Activated CD4-positive, alpha-beta memory T cell treated with anti-CD3 and anti-CD28 coated beads, Interleukin-2, amount 10 ng/mL, durations not matched to agents 7 days and 5 days (primary cell): Measurements from ENCODE around the gene HSPB1. TPM values are rescaled to one million over a fixed set of nuclear protein-coding genes. Genes with fewer than 3 reads are reported as not detected.
"Not testable (repeated sequence)": the region's sequence is repeated elsewhere in the genome, so short reads cannot be mapped to it uniquely, and the experiment has no call there.

Experiments used
- CTCF ChIA-PET: fragments of 350-600 bp; sonication (Branson Sonifier 250); formaldehyde crosslinking; loops from one replicate; lab custom pipeline; 2021; ENCODE audit warnings: antibody characterized with exemption, inconsistent platforms; lab: Charles Lee
- POLR2A ChIA-PET: fragments of 350-600 bp; sonication (Branson Sonifier 250); formaldehyde crosslinking; loops from one replicate; lab custom pipeline; 2021; ENCODE audit warnings: antibody characterized with exemption; lab: Charles Lee
- DNase-seq: peaks from one replicate; pipeline ENCODE4 v3.0.0-alpha.2; 2020
- H3K27ac Mint-ChIP-seq: one replicate; pipeline ENCODE4 v1.8.0; 2021; ENCODE audit warnings: mild to moderate bottlenecking, mixed read lengths
- H3K27me3 Mint-ChIP-seq: one replicate; pipeline ENCODE4 v1.8.0; 2021; ENCODE audit warnings: mixed read lengths
- H3K36me3 Mint-ChIP-seq: one replicate; pipeline ENCODE4 v1.8.0; 2021; ENCODE audit warnings: low read depth, mixed read lengths
- H3K4me1 Mint-ChIP-seq: one replicate; pipeline ENCODE4 v1.8.0; 2021; ENCODE audit warnings: mixed read lengths
- H3K4me3 Mint-ChIP-seq: one replicate; pipeline ENCODE4 v1.8.0; 2021; ENCODE audit warnings: mild to moderate bottlenecking, mixed read lengths
- H3K9me3 Mint-ChIP-seq: one replicate; pipeline ENCODE4 v1.8.0; 2021; ENCODE audit warnings: mixed read lengths
- total RNA-seq, 2 experiments: library from RNA; stranded (reverse); gene quantifications; one replicate each; pipeline ENCODE4 v1.2.3, GENCODE V29; 2021

Gene HSPB1
- total RNA-seq, 2 experiments from 2014 or later: 33.7 to 38.4 TPM

DNA sequence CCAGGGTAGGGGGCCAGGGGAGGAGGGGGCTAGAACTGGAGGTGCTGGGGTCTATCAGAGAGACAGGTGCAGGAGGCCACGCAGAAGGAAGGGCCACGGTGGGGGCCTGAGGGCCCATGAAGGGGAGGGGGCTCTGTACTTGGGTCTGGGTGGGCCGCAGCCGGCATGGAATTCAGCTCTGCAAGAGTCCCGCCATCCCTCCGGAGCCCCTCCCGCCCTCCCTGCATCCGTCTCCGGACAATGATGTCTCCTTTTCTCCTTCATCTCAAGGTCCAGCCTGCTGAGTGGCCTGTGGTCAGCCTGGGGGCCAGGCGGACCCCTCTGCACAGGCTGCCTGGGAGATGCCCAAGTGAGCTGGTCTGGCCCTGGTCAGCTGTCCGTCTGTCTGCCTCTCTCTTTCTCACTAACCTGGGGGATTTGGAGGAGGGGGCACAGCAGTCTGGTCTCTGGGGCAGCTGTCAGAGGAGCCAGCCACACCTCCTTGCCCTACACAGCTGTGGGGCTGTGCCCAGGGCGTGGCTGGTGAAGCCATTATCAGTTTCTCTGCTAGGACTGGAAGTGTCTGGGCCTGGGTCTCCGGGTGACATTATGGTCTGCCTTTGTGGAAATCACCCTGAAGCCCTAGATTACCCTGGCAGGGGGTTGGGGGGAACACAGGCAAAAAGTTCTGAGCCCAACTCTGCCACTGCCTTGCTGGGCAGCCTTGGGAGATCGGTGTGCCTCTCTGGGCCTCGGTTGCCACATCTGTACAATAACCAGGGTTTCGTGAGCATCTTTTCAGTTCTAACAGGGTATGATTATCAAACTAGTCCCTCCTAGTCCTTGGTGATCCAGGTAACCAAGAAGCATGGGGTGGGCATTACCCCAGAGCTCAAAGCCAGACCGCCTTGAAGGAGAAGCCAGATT, 19.0 kb upstream of the HSPB1 start:
- POLR2A ChIA-PET: interaction anchor here (1.7 to 2.0 kb wide), 2 partner anchors 10 to 34 kb away, joined by 5 to 7 read pairs; no protein-coding TSS in a partner anchor
- DNase-seq: no peak
- H3K9me3 Mint-ChIP-seq: no peaks in the 10 kb centered on the region
- H3K27me3 Mint-ChIP-seq: peaks cover 42% of the 10 kb centered on the region
- H3K36me3 Mint-ChIP-seq: no peaks in the 10 kb centered on the region
- H3K4me1 Mint-ChIP-seq: peaks cover 13% of the 10 kb centered on the region
- CTCF ChIA-PET: interaction anchor here (0.6 kb wide), 1 partner anchor 27 kb away, joined by 3 read pairs; no protein-coding TSS in a partner anchor
- H3K4me3 Mint-ChIP-seq: peak overlapping the region; percentile 36
- no peak overlapping the region for H3K27ac Mint-ChIP-seq

DNA sequence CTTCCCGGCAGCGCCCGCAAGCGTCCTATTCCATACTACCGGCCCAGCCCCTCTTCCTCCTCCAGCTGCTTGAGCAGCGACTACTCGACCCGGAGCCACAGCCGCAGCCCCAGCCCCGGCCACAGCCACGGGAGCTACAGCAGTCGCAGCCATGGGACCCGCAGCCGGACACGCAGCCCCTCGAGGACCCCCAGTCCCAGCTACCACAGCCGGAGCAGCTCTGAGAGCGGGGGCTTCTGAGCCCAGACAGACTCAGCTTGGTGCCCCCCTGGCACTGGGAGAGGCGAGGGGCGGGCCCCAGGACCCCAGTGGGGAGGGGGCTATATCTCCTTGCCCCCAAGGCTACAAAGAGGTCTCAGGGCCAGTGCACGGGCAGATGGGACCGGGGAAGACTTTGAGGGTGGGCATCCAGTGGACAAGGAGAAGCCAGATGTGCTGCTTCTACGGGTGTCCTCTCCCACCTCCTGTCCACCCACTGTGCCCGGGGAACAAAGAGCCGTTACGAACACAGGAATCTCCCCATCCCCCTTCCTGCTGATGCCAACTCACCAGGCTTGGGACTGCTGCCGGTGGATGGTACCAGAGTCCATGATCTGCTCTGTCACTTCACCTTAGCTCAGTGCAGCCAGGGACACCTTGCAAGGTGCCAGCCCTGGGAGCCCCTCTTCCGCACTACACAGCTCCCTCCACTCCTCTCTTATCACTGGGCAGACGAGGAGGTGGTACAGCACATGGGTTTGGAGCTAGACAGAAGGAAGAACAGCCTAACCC, 16.7 kb upstream of the HSPB1 start:
- Mint-ChIP-seq H3K4me1 (peaks cover 14% of the 10 kb centered on the region), H3K4me3 (no peak overlapping the region), H3K27me3 (peaks cover 25% of the 10 kb centered on the region), H3K9me3 (no peaks in the 10 kb centered on the region), H3K27ac (no peak overlapping the region), H3K36me3 (no peaks in the 10 kb centered on the region)
- POLR2A ChIA-PET: interaction anchor here (1.7 kb wide), 1 partner anchor 32 kb away, joined by 6 read pairs; no protein-coding TSS in a partner anchor
- CTCF ChIA-PET: interaction anchor here (1.8 kb wide), 1 partner anchor 29 kb away, joined by 6 read pairs; no protein-coding TSS in a partner anchor
- DNase-seq: no peak

DNA sequence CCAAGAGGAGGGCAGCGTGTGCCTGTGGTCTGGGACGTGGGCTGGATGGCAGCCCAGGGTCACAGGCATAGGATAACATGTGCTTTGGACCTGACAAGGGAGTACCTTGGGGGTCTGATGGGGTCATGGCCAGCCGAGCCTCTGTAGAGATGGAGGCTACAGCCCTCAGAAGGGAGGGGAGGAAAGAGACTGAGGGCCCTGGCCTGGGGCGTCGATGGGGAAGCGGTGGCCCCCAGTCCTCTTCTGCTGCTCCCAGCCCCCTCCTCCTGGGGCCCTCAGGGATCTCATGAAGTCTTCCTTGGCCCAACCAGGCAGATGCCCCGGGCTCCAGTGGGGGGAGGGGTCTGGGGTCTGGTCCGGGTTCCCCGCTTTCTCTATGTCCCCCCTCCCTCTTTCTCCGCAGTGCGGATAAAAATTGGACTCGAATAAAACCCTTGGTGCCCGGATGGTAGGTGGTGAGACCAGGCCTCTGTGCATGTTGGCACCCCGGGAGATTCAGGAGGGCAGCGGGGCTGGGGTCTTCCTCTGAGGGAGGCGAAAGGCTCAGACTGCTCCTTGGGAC, 15.6 kb upstream of the HSPB1 start:
- Mint-ChIP-seq H3K36me3 (no peaks in the 10 kb centered on the region), H3K27ac (no peak overlapping the region), H3K9me3 (no peaks in the 10 kb centered on the region), H3K4me3 (no peak overlapping the region), H3K27me3 (peaks cover 20% of the 10 kb centered on the region), H3K4me1 (peaks cover 17% of the 10 kb centered on the region)
- CTCF ChIA-PET: interaction anchor here (1.8 kb wide), 1 partner anchor 28 kb away, joined by 6 read pairs; no protein-coding TSS in a partner anchor
- DNase-seq: no peak
- POLR2A ChIA-PET: no interaction called here

DNA sequence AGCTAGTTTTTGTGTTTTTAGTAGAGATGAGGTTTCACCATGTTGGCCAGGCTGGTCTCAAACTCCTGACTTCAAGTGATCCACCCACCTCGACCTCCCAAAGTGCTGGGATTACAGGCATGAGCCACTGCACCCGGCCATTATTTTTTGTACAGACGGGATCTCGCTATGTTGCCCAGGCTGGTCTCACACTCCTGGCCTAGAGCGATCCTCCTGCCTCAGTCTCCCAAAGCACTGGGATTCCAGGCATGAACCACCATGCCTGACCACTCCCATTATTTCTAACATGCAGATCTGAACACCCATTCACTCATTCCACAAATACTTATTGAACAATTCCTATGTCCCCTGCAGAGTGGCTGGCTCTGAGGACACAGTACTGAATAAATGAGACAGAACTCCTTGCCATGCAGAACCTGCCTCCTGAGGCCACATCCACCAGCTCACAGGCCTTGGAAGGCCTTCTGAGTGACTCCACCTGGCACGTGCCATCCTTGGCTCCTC, 11.6 kb upstream of the HSPB1 start:
- H3K9me3 Mint-ChIP-seq, H3K27me3 Mint-ChIP-seq, H3K4me3 Mint-ChIP-seq, DNase-seq, H3K36me3 Mint-ChIP-seq: not testable (repeated sequence)
- ChIA-PET CTCF (interaction anchor here (0.6 to 6.7 kb wide), 21 partner anchors 9 to 124 kb away, joined by 3 to 125 read pairs (median 4); partner anchors contain the start of gene HSPB1), POLR2A (interaction anchor here (1.6 kb wide), 1 partner anchor 27 kb away, joined by 14 read pairs; no protein-coding TSS in a partner anchor)
- Mint-ChIP-seq H3K4me1 (peaks cover 14% of the 10 kb centered on the region), H3K27ac (peak overlapping the region; percentile 51)

DNA sequence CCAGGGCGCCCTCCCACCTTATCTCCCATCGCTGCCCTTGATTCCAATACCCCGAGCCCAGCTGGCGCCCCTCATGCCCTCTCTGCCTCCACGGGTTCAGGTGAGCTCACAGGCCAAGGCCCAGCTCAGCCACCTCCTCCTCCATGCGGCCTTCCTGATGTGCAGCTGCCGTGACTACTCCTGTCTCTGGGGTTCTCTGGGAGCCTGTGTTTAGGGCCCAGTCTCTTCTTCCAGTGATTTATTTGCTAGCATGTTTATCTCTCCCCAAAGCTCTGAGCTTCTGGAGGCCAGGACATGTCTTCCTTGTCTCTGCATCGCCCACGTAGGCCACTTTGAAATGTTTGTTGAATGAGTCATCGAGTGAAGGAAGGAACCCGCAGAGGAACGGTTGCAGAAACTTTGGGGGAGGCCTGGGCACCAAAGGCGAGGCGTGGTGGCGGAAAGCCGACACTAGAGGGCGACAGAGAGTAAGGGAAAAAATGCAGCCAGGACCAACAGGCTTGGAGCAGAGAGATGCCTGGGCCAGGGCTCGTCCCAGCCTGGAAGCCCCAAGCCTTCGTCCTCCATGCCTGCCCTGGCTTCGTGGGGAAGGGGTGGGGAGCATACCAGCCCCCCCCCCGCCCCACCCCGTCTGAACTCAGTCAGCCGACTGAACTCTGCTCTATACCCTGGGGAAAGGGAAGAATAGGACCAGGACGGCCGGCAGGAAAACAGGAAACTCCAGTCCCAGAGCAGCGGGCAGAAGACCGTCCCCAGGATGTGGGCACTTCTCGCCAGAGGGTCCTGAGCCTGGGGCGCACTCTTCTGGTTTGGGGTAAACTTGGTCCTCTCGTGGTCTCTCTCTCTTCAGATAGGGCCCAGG, 10.9 kb upstream of the HSPB1 start:
- POLR2A ChIA-PET: interaction anchor here (1.6 kb wide), 1 partner anchor 27 kb away, joined by 14 read pairs; no protein-coding TSS in a partner anchor
- DNase-seq: peak; percentile 90
- H3K36me3 Mint-ChIP-seq: no peaks in the 10 kb centered on the region
- H3K27ac Mint-ChIP-seq: peak overlapping the region; percentile 51
- H3K4me3 Mint-ChIP-seq: no peak overlapping the region
- no peaks in the 10 kb centered on the region for H3K9me3 Mint-ChIP-seq
- peaks cover 14% of the 10 kb centered on the region for H3K4me1 Mint-ChIP-seq
- H3K27me3 Mint-ChIP-seq: peaks cover 5% of the 10 kb centered on the region
- CTCF ChIA-PET: interaction anchor here (0.6 to 6.7 kb wide), 25 partner anchors 8 to 299 kb away, joined by 3 to 125 read pairs (median 4); partner anchors contain the start of gene HSPB1

DNA sequence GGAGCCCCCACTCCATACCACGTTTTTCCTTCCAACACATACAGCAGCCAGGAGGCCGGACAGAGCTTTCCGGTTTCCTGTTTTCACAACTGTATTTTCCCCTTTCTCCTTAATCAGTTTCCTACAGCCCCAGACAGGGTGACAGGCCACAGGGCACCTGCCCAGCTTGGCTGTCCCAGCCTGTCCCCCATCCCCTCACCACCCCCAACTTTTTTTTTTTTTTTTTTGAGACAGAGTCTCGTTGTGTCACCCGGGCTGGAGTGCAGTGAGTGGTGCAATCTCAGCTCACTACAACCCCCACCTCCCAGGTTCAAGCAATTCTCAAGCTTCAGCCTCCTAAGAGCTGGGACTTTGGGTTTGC, 10.3 kb upstream of the HSPB1 start:
- no peaks in the 10 kb centered on the region for H3K36me3 Mint-ChIP-seq
- POLR2A ChIA-PET: interaction anchor here (1.6 kb wide), 1 partner anchor 26 kb away, joined by 14 read pairs; no protein-coding TSS in a partner anchor
- no peaks in the 10 kb centered on the region for H3K9me3 Mint-ChIP-seq
- H3K27me3 Mint-ChIP-seq: peaks cover 5% of the 10 kb centered on the region
- CTCF ChIA-PET: interaction anchor here (0.7 to 6.7 kb wide), 13 partner anchors 10 to 300 kb away, joined by 3 to 125 read pairs (median 7); partner anchors contain the start of gene HSPB1
- DNase-seq: no peak
- no peak overlapping the region for H3K27ac Mint-ChIP-seq
- no peak overlapping the region for H3K4me3 Mint-ChIP-seq
- H3K4me1 Mint-ChIP-seq: peaks cover 16% of the 10 kb centered on the region

DNA sequence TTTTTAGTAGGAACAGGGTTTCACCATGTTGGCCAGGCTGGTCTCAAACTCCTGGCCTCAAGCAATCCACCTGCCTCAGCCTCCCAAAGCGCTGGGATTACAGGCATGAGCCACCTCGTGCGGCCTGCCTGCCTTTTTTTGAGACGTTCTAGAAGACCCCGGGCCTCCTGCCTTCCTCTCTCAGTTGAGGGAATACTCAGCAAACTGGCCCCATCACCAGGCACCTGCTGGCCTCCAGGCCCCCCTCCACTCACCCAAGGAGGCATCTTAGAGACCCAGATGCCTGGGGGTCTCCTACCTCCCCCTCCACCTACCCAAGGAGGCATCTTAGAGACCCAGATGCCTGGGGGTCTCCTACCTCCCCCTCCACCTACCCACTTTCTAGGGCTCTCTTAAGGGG, 9.6 kb upstream of the HSPB1 start:
- H3K4me3 Mint-ChIP-seq: not testable (repeated sequence)
- POLR2A ChIA-PET: interaction anchor here (0.7 kb wide), 1 partner anchor 25 kb away, joined by 3 read pairs; no protein-coding TSS in a partner anchor

DNA sequence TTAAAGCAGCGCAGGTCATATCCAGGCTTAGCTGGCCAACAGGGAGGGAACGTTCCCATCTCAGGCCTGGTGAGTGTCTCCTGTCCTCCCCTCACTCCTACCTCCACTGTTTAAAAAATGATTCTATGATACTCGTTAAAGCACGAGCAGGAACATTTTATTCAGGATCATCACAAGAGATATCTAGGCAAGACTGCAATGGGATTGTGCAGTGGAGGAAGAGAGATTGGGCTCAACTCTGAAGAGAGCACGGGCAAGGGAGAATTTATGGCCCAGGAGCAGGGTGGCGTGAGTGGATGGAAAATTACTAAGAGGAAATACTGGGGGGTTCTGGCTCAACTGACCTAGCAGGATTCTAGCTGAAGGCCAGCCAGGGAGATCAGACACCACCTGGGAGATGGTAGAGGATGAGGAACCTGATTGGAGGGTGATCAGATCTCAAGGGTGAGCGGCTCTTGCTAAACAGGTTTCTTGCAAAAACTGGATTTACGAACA, 9.0 kb upstream of the HSPB1 start:
- H3K4me1 Mint-ChIP-seq: peaks cover 16% of the 10 kb centered on the region
- ChIA-PET POLR2A (interaction anchor here (0.7 kb wide), 1 partner anchor 24 kb away, joined by 3 read pairs; no protein-coding TSS in a partner anchor), CTCF (interaction anchor here (6.7 kb wide), 1 partner anchor 22 kb away, joined by 125 read pairs; no protein-coding TSS in a partner anchor)
- H3K27me3 Mint-ChIP-seq: peaks cover 5% of the 10 kb centered on the region
- H3K36me3 Mint-ChIP-seq: no peaks in the 10 kb centered on the region
- DNase-seq: no peak
- H3K9me3 Mint-ChIP-seq: no peaks in the 10 kb centered on the region
- no peak overlapping the region for H3K4me3 Mint-ChIP-seq
- no peak overlapping the region for H3K27ac Mint-ChIP-seq

More for the DNA sequence above, 9.6 kb upstream of the HSPB1 start:
- H3K27me3 Mint-ChIP-seq, H3K27ac Mint-ChIP-seq, H3K9me3 Mint-ChIP-seq, DNase-seq, H3K36me3 Mint-ChIP-seq: not testable (repeated sequence)
- peaks cover 16% of the 10 kb centered on the region for H3K4me1 Mint-ChIP-seq
- CTCF ChIA-PET: interaction anchor here (0.7 to 6.7 kb wide), 8 partner anchors 10 to 114 kb away, joined by 3 to 125 read pairs (median 8); partner anchors contain the start of gene HSPB1

DNA sequence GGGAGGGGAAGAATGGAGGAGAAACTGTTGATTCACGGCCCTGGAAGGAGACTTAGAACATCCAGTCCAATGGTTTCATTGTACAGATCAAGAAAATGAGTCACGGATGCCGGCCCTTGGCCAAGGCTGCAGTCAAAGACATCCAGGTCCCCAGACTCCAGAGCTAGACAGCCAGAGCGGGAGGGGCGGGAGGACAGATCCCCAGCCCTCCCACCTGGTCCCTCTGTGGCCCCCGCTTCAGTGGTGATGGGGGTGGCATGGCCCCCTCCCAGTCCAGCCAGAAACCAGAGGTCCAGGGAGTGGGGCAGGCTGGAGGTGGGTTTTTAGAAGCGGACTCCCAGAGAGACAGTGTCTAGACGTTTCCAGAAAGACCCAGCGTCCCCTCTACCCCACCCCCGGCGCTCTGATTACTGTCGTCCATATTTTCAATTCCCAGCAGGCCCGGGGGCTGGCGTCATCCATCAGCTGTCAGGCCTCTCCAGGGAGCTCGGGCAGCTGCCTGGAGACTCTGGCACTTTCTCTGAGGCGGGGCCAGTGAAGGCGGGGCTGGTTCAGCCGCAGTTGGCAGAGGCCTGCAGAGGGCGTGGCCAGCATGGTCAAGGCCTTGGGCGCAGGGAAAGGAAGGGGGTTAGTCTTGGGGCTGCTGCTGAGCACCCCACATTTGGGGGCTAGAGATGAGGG, 8.0 kb upstream of the HSPB1 start:
- H3K27me3 Mint-ChIP-seq: peaks cover 5% of the 10 kb centered on the region
- DNase-seq: no peak
- no peak overlapping the region for H3K27ac Mint-ChIP-seq
- H3K9me3 Mint-ChIP-seq: no peaks in the 10 kb centered on the region
- no peaks in the 10 kb centered on the region for H3K36me3 Mint-ChIP-seq
- H3K4me1 Mint-ChIP-seq: peaks cover 16% of the 10 kb centered on the region
- H3K4me3 Mint-ChIP-seq: no peak overlapping the region
- ChIA-PET CTCF (interaction anchor here (6.7 kb wide), 1 partner anchor 21 kb away, joined by 125 read pairs; no protein-coding TSS in a partner anchor), POLR2A (no interaction called here)

DNA sequence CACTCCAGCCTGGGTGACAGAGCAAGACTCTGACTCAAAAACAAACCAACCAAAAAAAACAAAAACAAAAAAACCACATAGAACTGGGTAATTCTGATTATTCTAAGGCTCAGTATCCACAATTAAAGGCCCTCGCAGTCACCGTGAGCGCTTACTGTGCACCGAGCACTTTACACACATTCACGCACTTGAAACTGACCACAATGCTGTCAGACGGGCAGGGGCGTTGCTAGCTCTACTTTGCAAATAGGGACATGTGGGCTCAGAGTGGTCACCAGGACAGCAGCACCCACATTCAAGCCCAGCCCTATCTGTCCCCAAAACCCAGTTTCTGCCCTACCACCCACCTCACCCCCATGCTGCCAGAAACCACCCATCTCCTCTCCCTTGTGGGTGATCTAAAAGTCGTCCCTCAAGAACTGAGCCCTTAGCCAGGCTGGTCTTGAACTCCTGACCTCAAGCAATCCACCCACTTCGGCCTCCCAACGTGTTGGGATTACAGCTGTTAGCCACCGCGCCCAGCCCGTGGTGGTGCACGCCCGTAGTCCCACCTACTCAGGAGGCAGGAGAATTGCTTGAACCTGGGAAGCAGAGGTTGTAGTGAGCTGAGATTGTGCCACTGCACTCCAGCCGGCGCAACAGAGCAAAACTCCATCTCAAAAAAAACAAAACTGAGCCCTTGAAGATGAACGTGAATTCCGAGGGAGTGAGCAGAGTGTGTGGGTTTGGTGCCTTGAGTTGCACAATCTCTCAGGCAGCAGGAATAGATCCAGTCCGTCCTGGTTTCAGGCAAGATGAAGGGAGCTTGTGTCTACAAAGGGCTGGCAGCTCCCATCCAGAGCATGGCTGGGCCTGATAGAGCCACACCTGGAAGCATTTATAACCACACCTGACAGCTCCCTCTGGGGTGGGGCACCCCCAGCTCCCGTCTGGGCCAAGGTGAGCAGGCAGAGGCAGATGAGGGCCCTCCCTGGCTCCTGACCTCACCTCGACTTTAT, 5.4 kb upstream of the HSPB1 start:
- Mint-ChIP-seq H3K27ac (no peak overlapping the region), H3K36me3 (no peaks in the 10 kb centered on the region), H3K9me3 (no peaks in the 10 kb centered on the region), H3K4me3 (no peak overlapping the region), H3K4me1 (peaks cover 5% of the 10 kb centered on the region), H3K27me3 (peaks cover 9% of the 10 kb centered on the region)
- ChIA-PET CTCF (interaction anchor here (1.0 to 6.7 kb wide), 2 partner anchors 17 to 18 kb away, joined by 7 to 125 read pairs; no protein-coding TSS in a partner anchor), POLR2A (interaction anchor here (0.7 to 1.0 kb wide), 2 partner anchors 17 to 21 kb away, joined by 3 to 4 read pairs; no protein-coding TSS in a partner anchor)
- DNase-seq: no peak
